ENCODE results near the gene TYROBP. TPM values are rescaled to one million over a fixed set of nuclear protein-coding genes. Genes with fewer than 3 reads are reported as not detected.

The TYROBP gene
- total RNA-seq, 1 experiment from 2014 or later, result not detected

DNA sequence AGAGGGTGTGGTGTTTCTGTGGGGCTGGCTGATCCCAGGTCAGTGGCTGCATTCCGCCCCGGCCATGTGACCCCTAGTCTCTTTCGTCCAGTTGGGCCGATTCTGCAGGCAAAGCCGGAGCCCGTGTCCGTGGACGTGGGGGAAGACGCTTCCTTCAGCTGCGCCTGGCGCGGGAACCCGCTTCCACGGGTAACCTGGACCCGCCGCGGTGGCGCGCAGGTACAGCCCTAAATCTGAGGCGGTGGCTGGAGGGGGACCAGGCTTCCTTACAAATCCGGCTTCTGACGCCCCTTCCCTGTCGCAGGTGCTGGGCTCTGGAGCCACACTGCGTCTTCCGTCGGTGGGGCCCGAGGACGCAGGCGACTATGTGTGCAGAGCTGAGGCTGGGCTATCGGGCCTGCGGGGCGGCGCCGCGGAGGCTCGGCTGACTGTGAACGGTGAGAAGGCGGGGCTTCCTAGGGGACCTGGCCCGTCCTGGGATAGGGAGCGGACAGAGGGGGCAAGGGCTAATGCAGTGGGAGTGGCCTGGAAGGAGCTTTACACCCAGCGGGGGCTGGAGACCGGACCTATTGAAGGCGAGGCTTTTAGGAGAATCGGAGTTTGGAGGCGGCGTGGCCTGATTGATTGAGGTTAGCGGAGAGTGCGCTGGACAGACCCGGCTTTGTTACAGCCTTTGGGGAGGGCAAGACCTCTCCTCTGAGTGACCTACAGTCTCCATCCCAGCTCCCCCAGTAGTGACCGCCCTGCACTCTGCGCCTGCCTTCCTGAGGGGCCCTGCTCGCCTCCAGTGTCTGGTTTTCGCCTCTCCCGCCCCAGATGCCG, 47.1 kb downstream of the TYROBP start:
- no peak for ATAC-seq
- Histone ChIP-seq H3K27me3 (ENCODE audit: control insufficient read depth, insufficient read depth, low read length) (no peaks in the 10 kb centered on the region), H3K9me3 (ENCODE audit: control insufficient read depth, insufficient read depth, low read depth, low read length) (no peaks in the 10 kb centered on the region), H3K4me1 (ENCODE audit: control insufficient read depth, insufficient read depth, low read length) (peaks cover 6% of the 10 kb centered on the region; the same call in 1 of the 2 replicates), H3K36me3 (ENCODE audit: control insufficient read depth, insufficient read depth, low read length) (no peaks in the 10 kb centered on the region), H3K4me3 (ENCODE audit: low read depth in 2 of 2, low read length in 2 of 2) (no peak overlapping the region), H3K27ac (ENCODE audit: low read length) (no peak overlapping the region)
- no TSS peak for BruUV-seq (replicated peaks)
- no peak for DNase-seq (ENCODE audit: low read depth, low spot score)
- TF ChIP-seq, protein P1, sequence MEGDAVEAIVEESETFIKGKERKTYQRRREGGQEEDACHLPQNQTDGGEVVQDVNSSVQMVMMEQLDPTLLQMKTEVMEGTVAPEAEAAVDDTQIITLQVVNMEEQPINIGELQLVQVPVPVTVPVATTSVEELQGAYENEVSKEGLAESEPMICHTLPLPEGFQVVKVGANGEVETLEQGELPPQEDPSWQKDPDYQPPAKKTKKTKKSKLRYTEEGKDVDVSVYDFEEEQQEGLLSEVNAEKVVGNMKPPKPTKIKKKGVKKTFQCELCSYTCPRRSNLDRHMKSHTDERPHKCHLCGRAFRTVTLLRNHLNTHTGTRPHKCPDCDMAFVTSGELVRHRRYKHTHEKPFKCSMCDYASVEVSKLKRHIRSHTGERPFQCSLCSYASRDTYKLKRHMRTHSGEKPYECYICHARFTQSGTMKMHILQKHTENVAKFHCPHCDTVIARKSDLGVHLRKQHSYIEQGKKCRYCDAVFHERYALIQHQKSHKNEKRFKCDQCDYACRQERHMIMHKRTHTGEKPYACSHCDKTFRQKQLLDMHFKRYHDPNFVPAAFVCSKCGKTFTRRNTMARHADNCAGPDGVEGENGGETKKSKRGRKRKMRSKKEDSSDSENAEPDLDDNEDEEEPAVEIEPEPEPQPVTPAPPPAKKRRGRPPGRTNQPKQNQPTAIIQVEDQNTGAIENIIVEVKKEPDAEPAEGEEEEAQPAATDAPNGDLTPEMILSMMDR (IDR thresholded peaks at IDR 0.05), result no peak
- TF ChIP-seq, protein P2, sequence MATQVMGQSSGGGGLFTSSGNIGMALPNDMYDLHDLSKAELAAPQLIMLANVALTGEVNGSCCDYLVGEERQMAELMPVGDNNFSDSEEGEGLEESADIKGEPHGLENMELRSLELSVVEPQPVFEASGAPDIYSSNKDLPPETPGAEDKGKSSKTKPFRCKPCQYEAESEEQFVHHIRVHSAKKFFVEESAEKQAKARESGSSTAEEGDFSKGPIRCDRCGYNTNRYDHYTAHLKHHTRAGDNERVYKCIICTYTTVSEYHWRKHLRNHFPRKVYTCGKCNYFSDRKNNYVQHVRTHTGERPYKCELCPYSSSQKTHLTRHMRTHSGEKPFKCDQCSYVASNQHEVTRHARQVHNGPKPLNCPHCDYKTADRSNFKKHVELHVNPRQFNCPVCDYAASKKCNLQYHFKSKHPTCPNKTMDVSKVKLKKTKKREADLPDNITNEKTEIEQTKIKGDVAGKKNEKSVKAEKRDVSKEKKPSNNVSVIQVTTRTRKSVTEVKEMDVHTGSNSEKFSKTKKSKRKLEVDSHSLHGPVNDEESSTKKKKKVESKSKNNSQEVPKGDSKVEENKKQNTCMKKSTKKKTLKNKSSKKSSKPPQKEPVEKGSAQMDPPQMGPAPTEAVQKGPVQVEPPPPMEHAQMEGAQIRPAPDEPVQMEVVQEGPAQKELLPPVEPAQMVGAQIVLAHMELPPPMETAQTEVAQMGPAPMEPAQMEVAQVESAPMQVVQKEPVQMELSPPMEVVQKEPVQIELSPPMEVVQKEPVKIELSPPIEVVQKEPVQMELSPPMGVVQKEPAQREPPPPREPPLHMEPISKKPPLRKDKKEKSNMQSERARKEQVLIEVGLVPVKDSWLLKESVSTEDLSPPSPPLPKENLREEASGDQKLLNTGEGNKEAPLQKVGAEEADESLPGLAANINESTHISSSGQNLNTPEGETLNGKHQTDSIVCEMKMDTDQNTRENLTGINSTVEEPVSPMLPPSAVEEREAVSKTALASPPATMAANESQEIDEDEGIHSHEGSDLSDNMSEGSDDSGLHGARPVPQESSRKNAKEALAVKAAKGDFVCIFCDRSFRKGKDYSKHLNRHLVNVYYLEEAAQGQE (IDR thresholded peaks at IDR 0.05; ENCODE audit: insufficient read depth in 1 of 2, low read depth in 2 of 2, low read length in 1 of 2), result no peak
- TF ChIP-seq SIN3A (IDR thresholded peaks at IDR 0.05; ENCODE audit: borderline replicate concordance, insufficient read depth, low read depth, low read length) (no peak), TCF7L2 (IDR thresholded peaks at IDR 0.05; ENCODE audit: low read depth, low read length) (no peak), POLR2AphosphoS5 (IDR thresholded peaks at IDR 0.05; ENCODE audit: low read depth, low read length) (no peak)
- CTCF ChIA-PET, result no interaction called here
- POLR2A ChIA-PET, result no interaction called here
- in situ Hi-C loops (cut with HindIII; ENCODE audit: low pct_unique_long_range_greater_than_20kb, low sequenced_read_pairs), result no loop called here
- intact Hi-C loops (cut with micrococcal nuclease; ENCODE audit: unreplicated experiment), result no loop called here

GRCh38 chr19:35860436-35860817, 47.7 kb downstream of the TYROBP start:
- DNase-seq (ENCODE audit: low read depth, low spot score) (no peak), ATAC-seq (no peak)
- Histone ChIP-seq H3K36me3 (ENCODE audit: control insufficient read depth, insufficient read depth, low read length) (no peaks in the 10 kb centered on the region), H3K27ac (ENCODE audit: low read length) (no peak overlapping the region), H3K4me1 (ENCODE audit: control insufficient read depth, insufficient read depth, low read length) (peaks cover 6% of the 10 kb centered on the region; the same call in 1 of the 2 replicates), H3K27me3 (ENCODE audit: control insufficient read depth, insufficient read depth, low read length) (no peaks in the 10 kb centered on the region), H3K9me3 (ENCODE audit: control insufficient read depth, insufficient read depth, low read depth, low read length) (no peaks in the 10 kb centered on the region), H3K4me3 (ENCODE audit: low read depth in 2 of 2, low read length in 2 of 2) (no peak overlapping the region)
- BruUV-seq (replicated peaks), result no TSS peak
- in situ Hi-C loops (cut with HindIII; ENCODE audit: low pct_unique_long_range_greater_than_20kb, low sequenced_read_pairs), result no loop called here
- POLR2A ChIA-PET, result no interaction called here
- intact Hi-C loops (cut with micrococcal nuclease; ENCODE audit: unreplicated experiment), result no loop called here
- CTCF ChIA-PET, result no interaction called here
- TF ChIP-seq POLR2AphosphoS5 (IDR thresholded peaks at IDR 0.05; ENCODE audit: low read depth, low read length) (no peak), TCF7L2 (IDR thresholded peaks at IDR 0.05; ENCODE audit: low read depth, low read length) (no peak), SIN3A (IDR thresholded peaks at IDR 0.05; ENCODE audit: borderline replicate concordance, insufficient read depth, low read depth, low read length) (no peak)
- TF ChIP-seq, protein P2 (IDR thresholded peaks at IDR 0.05; ENCODE audit: insufficient read depth in 1 of 2, low read depth in 2 of 2, low read length in 1 of 2), result no peak
- TF ChIP-seq, protein P1 (IDR thresholded peaks at IDR 0.05), result no peak
